GM04504 (cell line): ENCODE data around the gene JAK2.
A peak's percentile ranks its signal among the peaks of the same experiment; 100 is the strongest.
"Not testable (repeated sequence)": the region's sequence is repeated elsewhere in the genome, so short reads cannot be mapped to it uniquely, and the experiment has no call there.

Experiments
- DNase-seq: peaks from one replicate; pipeline ENCODE4 v3.0.0-alpha.2; 2012; ENCODE audit warnings: low read depth

JAK2 gene

DNA sequence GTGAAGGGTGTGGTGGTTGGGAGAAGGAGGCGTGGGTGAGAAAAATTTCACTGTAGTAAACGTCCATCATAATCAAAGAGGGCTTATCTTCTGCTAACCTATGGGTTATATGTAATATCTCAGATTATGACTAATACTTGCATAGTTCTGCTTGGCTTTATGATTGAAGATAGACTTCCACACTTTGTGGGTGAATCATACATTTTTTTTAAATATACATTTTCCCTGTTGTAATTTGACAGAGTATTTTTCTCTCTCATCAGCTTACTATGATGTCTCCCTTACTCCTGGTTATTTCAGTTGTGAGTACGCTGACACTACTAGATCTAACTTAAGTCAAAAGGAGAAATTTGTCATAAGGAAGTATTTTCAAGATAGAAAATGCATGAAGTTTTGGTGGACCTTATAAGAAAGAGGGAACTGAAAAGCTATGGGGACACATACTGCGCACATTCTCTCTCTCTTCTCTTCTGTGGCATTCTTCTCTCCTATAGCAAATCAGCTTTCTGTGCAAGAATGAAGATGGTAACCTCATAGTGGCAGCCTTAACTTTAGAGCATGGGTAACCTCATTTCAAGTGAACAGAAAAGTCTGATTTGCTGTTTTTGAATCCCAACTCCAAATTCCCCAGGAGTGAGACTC lies 4.9 kb upstream of the JAK2 start:
- no peak for DNase-seq

DNA sequence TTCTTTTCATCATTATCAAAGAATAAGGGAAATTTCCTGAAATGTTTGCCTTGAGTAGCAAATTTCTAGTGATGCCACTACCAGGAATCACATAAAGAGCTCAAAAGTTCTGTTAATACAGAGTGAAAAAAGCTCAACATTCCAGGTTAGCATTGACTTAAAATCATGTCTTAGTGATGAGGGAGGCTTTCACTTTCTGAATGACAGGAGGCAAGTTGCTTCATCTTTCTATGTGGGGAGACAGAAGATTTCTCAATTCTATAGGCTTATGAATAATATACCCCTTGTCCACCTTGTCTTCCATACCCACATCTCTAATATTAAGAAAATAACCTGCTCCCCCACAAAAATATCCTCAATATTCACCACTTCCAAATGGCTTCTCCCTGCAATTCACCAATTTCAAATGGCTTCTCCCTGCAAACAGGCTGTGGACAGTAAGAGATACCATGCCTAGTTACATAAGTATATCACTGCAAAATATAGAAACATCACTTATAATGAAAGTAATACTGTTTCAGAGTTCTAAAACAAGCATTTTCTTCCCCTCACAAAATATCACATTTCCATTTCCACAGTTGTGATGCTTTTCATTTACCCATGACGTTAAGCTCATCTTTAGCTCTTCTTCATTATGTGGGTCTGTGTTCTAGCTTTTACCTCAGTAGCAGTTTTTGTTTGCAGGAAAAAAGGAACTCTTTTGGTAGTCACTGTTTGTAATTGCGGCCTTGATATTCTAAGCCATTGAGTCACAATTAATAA lies 2.2 kb upstream of the JAK2 start:
- no peak for DNase-seq

DNA sequence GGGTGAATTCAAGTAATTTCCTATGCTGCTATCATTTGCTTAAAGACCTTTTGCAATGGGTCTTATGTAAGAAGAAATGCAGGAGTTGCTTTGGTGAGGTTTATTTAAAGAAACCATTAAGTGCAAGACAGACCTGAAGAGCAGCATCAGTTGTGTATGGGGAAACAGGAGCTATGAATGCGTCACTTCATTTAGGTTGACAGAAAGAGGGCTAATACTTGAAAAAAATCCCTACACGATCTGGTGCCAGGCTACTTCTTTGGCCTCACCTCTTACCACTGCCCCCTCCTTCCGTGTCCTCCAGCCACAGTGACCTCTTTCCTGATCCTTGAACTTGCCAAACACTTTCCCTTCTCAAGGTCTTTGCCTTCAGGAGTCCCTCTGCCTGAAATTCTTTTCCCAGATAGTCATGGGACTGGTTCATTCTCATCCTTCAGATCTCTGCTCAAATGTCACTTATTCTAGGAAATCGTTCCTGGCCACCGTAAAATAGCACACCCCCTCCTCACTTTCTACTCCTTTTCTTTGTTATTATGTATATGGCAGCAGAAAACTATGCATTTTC lies 1.4 kb upstream of the JAK2 start:
- no peak for DNase-seq

DNA sequence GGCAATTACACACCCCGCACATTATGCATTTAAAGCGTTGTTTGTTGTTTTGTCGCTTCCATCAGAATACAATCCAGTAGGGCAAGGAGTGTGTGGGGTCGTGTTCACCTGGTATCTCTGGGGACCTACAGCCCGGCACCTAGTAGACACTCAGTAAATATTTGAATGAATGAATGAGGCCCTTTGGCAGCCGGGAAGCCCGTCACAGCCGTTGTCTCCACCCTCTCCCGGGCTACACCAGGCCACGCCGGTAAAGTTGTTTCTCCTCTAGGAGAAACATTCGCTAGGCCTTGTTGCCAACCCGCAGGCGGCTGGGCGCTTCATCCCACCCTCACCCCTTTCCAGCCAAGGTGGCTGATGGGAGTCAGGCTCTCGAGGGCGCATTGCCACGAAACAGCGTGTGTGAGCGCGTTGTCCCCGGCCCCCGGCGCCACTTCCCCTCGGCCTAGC lies 876 bp upstream of the JAK2 start:
- no peak for DNase-seq

DNA sequence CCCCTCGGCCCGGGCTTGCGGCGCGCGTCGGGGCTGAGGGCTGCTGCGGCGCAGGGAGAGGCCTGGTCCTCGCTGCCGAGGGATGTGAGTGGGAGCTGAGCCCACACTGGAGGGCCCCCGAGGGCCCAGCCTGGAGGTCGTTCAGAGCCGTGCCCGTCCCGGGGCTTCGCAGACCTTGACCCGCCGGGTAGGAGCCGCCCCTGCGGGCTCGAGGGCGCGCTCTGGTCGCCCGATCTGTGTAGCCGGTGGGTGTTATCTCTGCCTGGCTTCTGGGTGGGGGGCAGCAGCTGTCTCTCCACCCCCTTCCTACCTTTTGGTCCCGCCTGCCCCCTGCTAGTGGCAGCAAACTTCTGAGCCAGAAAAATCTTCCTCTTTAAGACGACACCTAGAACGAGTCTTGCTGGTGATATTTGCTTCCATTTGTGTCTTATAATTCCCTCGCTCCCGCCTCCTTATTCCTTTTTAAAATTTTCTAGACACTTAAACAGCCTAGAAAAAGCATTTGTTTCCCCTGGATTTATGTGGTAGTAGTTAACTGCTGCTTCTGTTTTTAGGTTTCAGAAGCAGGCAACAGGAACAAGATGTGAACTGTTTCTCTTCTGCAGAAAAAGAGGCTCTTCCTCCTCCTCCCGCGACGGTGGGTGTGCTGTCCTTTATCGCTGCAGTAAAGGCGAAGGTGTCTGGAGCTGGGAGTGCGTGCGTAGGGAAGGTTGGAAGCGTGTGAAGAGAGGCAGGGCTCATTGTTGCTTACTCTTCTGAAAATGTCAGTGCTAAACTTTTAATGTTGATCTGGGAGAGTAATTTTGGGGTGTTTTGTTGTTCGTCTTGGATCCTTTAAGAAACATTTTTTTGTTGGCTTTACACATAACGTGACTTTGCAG lies 554 bp downstream of the JAK2 start:
- no peak for DNase-seq

DNA sequence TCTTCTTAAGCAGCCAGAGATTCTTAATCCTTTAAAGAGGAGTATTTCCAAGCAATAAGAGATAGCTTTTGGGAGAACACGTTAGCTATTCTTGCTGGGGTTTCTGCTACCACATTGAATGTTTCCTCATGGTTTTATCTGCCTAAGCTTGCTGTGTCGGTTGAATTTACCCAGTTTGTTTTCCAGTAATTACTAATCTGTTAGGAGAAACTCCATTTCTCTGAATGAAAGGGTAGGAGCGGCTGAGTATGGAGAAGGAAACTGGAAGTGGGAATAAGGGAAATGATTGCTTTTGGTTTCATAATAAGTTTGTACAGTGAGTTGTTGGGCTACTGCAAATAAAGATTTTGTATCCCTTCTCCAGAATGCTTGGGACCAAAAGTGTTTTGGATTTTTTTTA lies 1.2 kb downstream of the JAK2 start:
- no peak for DNase-seq

DNA sequence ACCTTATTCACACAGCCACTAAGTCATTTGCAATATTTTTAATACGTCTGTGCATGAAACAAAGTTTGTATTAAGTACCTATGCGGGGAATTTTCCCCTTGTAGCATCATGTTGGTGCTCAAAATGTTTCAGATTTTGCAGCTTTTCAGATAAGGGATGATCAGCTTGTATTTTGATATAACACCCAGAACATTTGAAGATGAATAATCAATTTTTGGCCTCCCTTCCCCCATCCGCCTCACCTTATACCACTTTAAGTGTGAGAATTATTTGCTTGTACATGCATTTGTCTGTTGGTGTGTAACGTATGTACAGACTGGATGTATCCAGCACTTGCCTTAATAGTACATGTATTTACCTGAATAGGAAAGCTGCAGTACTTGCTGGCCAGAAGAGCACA lies 1.7 kb downstream of the JAK2 start:
- no peak for DNase-seq

DNA sequence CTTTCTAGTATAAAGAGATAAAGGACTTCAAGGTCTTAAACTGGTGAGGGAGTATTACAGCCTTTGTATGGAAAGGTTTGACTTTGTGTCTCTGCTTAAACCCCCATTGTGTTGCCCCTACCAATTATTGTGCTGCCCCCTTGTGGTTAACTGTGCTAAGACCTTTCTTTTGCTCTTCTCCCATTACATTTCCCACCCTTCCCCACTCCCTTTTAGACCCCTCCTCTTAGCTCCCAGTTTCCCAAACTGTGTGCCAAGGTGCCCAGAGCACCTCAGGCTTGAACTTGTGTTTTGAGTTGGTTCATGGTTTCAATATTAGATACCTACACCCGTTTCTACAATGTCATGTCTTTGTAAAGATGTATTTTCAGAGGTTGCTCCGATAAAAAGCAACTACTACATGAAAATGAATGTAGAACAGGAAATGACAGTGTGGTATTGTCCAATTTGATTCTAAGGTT lies 2.9 kb downstream of the JAK2 start:
- DNase-seq, result no peak

DNA sequence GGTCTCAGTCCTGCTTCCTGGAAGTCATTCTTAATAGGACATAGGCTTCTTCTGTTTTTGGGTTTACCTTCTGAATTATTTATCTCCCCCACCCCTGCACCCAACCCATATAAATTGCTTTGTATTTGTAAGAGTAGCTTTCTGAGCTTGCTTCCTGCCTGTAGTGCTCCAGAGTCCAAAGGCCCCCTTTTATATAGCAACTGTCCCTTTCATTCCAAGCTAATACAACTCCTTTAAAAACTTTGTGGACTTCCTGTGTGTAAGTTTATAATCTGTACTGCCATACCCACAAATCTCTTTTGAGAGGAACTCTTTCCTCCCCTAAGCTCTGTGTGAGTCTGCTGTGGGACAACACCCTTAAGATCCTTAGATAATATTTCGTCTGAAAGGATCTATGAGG lies 7.8 kb downstream of the JAK2 start:
- no peak for DNase-seq

DNA sequence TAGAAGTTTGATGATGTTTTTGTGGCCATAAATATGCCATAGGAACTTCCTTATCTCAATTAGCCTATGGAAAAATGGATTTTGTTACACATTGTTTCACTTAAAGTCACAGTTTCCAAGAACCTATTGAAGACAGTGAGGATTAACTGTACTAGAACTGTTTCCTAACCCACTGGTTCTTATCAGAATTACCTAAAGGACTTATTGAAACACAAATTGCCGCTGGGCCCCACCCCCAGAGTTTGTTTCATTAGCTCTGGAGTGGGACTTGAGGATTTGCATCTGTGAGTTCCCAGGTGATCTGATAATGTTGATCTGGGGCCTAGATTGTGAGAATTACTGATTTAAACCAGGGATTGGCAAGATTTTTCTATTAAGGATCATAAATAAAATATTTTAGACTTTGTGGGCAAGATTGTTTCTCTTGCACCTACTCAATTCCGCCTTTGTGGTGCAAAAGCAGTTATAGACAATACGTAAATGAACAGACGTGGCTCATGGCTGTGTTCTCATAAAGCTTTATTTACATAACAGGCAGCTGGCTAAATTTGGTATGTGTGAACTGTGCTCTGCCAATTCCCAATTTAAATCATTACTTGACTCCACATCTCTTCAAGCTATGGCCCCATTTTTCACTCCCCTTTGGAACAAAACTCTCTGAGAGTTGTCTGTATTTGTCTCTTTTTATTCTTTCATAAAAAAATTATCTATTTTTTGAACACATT lies 9.3 kb downstream of the JAK2 start:
- no peak for DNase-seq

DNA sequence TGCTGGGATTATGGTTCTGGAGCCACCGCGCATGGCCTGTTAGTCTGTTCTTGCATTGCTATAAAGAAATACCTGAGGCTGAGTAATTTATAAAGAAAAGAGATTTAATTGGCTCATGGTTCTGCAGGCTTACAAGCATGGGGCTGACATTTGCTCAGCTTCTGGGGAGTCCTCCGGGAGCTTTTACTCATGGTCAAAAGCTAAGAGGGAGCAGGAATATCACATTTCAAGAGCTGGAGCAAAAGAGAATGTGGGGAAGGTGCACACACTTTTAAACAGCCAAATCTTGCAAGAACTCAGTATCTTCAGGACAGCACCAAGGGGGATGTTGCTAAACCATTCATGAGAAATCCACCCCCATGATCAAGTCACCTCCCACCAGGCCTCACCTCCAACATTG lies 12.1 kb downstream of the JAK2 start:
- DNase-seq, result no peak

DNA sequence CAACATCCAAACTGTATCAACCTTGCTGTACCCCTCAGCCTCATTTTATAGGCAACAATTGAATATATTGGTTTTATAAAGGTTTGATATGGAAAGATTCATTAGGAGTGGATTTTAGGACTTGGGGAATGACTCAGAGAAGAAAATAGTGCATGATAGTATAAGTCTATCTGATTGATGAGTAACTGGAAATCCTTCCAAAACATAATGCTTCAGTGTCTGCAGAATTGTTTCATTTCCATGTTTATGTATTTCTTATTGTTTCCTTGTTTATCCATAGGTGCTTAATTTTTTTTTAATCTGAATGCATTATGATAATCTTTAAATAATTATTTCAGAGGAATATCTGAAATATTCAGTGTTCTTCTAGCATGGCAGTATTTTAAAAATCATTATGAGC lies 12.6 kb downstream of the JAK2 start:
- DNase-seq, result no peak

DNA sequence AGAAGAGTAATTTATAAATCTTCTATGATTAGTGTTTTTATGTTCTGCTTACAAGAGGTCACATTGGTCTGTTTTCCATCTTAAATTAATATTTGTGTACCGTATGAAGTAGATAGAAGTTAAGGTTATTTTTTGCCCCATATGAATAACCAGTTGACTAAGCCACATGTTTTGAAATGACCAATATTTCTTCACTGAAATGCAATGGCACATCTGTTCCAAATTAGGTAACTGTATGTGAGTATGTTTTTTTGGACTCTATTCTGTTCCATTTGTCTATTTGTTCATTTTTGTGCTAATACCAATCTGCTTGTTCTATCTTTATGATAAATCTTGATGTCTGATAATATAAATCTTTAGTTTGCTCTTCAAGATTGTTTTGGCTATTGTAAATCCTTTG lies 17.7 kb downstream of the JAK2 start:
- DNase-seq, result peak; percentile 30

DNA sequence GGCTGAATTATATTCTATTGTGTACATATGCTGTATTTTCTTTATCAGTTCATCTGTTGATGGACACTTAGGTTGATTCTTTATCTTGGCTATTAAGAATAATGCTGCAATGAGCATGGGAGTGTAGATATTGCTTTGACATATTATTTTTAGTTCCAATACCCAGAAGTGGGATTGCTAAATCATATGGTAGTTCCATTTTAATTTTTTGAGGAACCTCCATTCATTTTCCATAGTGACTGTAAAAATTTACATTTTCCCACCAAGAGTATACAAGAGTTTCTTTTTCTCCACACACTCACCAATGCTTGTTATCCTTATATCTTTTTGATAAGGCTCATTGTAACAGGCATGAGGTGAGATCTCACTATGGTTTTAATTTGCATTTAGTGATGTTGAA lies 19.4 kb downstream of the JAK2 start:
- no peak for DNase-seq

DNA sequence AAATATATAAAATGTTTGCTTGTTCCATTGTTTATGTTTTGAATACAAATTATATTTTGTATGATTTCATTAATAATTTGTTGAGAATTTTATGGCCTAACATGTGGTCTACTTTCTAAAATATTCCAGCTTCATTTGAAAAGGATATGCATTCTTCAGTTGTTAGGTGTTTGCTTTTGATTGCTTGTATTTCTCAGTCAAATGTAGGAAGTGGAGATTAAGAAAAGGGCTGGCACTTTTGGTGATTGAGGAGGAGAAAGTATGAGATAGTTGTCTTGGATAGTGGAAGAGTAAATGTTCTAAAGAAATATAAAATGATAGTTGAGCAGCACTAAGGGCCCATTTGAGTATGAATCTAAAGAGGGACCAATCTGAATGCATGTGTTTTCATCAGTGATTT lies 23.1 kb downstream of the JAK2 start:
- DNase-seq, result no peak

DNA sequence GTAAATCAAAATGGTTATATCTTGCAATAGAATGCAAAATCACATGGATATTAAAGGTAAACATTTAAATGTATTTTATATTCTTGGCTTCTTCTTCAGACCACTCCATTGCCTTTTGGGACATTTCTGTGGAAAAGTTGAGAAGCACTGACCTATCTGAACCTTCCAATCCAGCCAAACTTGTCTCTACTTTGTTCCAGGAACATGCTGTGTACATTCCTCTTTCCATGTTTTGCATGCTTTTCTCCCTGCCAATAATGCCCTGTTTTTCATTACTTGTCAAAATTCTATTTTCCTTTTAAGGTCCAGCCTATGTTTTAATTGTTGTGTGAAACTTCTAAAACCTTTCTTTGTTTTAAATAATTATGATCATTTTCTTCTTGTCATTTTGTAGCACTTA lies 28.3 kb downstream of the JAK2 start:
- no peak for DNase-seq

DNA sequence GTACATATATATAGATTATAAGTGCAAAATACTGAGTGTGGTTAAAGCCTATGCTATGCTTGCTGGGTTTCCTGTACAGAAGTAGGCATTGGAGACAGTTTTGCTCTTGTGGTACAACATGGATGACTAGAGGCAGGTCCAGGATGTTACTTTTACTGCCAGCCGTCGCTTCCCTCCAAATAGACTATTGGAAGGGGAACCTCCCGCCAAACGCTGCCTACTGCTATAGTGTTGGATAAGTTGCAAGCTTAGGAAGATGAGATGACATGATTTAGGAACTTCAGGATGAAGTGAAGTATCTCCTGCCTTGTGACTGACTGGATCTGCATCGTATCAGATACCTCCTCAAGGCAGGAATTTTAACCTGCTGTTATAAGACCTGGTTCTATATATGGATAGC lies 30.9 kb downstream of the JAK2 start:
- no peak for DNase-seq

DNA sequence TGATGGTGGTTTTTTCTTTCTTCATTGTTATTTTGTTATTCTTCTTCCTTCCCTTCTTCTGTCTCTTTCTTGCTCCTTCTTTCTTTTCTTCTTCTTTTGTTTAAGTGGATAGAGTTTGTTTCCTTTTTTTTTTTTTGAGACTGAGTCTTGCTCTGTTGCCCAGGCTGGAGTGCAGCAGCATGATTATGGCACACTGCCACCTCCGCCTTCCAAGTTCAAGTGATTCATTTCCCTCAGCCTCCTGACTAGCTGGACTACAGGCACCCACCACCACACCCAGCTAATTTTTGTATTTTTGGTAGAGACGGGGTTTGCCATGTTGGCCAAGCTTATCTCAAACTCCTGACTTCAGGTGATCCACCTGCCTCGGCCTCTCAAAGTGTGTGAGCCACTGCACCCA lies 40.3 kb downstream of the JAK2 start:
- DNase-seq, result no peak

DNA sequence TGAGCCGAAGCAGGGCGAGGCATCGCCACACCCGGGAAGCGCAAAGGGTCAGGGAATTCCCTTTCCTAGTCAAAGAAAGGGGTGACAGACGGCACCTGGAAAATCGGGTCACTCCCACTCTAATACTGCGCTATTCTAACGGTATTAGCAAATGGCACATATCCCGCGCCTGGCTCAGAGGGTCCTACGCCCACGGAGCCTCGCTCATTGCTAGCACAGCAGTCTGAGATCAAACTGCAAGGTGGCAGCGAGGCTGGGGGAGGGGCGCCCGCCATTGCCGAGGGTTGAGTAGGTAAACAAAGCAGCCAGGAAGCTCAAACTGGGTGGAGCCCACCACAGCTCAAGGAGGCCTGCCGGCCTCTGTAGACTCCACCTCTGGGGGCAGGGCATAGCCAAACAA lies 46.9 kb downstream of the JAK2 start:
- not testable (repeated sequence) for DNase-seq

DNA sequence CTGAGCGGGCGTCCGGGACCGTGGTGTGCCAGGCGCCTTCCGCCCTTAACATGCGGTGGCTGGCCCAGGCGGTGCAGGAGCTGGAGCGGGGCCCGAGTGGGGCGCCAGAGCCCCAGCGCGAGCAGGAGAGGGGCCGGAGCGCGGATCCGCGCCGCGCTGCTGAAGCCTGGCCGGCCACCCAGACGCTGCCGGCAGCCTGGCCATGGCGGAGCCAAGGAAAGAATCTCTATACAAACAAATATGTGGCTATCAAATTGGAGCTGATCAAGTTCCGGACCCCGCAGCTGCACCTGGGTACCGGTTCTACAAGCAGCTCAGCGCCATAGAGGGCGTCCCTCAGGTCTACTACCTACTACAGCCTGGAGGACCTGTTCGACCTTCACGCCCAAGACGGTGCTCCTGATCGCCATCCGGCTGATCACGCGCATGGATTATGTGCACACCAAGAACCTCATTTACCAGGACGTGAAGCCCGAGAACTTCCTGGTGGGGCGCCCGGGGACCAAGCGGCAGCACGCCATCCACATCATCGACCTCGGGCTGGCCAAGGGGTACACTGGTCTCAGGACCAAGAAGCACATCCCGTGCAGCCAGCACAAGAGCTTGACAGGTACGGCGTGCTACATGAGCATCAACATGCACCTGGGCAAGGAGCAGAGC lies 55.8 kb downstream of the JAK2 start:
- DNase-seq, result no peak

DNA sequence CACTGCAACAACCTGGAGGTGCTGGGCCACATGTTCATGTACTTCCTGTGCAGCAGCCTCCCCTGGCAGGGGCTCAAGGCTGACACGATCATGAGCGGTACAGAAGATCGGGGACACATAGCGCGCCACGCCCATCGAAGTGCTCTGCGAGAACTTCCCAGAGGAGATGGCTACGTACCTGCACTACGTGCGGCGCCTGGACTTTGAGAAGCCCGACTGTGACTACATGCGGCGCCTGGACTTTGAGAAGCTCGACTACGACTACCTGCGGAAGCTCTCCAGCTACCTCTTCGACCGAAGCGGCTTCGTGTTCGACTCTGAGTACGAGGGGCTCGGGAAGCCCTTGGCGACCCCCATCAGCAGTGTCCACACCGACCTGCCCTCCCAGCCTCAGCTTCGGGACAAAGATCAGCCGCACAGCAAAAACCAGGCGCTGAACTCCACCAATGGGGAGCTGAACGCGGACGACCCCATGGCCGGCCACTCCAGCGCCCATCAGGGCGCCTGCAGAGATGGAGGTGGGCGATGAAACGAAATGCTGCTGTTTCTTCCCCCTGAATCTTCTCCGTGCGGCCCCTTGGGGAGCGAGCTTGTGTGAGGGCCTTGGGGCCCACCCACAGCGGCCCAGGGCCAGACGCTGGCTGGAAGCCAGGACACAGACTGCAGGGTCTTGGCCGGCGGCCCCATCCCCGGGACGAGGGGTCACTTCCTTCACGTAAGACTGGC lies 56.5 kb downstream of the JAK2 start:
- no peak for DNase-seq
